SKM-1 treated with dmso at 0.1 percent for 144 hours (cell line): ENCODE results near the gene MINDY4B.

Experiments used
- DNase-seq: peaks from one replicate; lab custom pipeline; 2025; ENCODE audit not compliant: unreplicated experiment; lab: John Stamatoyannopoulos, UW

The MINDY4B gene

GRCh38 chr3:150848864-150849263 lies 56.4 kb downstream of the MINDY4B start:
- no peak for DNase-seq

GRCh38 chr3:150847433-150847832 lies 57.8 kb downstream of the MINDY4B start:
- DNase-seq: no peak

GRCh38 chr3:150844484-150844883 lies 60.8 kb downstream of the MINDY4B start:
- no peak for DNase-seq

DNA sequence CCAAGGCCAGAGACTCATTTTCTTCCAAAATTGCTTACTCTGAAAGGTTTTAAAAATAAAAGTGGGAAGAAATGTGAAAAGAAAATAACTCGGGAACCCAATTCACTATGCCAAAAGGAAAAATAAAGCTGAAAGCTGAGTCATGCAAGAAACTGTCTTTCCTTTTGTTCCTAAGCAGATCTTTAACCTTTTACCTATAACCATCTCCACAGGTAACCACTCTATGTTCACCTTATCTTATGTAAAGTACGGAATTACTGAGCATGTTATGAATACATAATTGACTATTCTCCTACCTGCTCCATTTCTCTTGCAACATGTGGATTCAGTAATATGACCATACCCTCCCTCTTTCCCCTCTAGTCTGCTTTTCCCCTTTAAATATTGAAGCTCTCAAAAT lies 62.0 kb downstream of the MINDY4B start:
- DNase-seq: no peak

- no peak for DNase-seq
Measured at GRCh38 chr3:150840802-150841515, 64.3 kb downstream of the MINDY4B start.

DNA sequence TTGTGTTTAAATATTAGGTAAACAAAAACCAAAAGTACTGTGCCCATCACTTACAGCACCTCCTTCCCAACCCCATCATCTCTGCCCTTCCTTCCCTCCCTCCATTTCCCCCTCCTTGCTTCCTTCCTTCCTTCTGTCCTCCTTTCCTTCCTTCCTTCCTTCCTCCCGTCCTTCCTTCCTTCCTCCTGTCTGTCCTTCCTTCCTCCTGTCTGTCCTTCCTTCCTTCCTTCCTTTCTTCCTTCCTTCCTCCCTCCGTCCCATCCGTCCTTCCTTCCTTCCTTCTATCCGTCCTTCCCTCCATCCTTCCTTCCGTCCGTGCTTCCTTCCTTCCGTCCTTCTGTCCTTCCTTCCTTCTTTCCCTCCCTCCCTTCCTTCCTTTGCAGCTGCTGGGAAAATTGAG lies 74.5 kb downstream of the MINDY4B start:
- no peak for DNase-seq

GRCh38 chr3:150830094-150830681 lies 75.1 kb downstream of the MINDY4B start:
- no peak for DNase-seq

DNA sequence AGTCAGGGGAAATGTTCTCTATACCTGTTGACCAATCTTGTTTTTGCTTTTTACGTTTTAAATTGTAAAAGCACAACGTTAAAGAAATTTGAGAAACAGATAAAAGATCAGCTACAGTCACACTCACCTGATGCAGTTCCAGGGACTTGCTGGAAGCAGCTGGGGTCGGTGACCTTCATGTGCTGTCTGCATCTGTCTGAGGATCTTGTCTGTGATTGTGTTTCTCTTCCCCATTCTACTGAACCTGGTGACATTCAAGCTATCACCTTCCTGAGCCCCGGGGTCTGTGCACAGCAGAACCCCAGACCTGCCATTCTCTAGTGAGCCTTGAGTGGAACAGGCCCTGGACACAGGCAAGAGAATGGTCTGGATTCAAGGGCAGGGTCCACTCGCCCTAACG lies 75.8 kb downstream of the MINDY4B start:
- no peak for DNase-seq

DNA sequence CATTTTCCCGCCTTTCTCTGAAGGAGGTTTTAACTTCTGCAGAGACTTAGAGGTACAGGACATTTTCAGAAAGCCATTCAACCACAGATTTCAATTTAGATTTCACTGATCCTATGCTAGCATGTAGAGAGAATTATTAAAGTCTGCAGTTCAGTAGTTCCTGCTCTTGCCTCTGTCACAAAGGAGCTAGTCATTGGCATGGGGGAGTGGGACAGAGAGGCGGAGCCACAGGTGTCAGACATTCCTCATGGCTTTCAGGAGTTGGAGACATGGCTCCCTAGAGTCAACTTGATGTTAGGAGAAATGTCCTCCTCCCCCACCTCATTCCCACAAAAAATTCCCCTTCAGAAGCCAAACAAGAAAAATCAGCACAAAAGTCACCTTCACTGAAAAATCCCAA lies 76.2 kb downstream of the MINDY4B start:
- no peak for DNase-seq

DNA sequence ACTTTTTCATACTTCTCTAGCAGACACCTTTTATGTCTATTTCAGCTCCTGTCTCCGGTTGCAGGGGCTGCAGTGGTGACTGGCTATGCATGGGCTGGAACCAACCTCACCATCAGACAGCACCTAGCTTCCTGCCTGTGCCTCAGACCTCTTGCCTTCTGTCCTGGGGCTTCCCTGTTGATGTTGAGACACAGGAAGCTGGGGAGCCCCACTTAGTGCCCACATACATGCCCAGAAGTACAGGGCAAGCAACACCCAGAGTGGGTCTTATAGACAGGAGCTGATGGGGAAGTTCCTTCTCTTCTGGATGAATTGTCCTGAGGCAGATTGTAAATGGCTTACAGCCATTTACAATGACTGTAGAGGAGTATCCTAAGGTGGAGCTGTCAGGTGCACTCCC lies 77.0 kb downstream of the MINDY4B start:
- DNase-seq: no peak

DNA sequence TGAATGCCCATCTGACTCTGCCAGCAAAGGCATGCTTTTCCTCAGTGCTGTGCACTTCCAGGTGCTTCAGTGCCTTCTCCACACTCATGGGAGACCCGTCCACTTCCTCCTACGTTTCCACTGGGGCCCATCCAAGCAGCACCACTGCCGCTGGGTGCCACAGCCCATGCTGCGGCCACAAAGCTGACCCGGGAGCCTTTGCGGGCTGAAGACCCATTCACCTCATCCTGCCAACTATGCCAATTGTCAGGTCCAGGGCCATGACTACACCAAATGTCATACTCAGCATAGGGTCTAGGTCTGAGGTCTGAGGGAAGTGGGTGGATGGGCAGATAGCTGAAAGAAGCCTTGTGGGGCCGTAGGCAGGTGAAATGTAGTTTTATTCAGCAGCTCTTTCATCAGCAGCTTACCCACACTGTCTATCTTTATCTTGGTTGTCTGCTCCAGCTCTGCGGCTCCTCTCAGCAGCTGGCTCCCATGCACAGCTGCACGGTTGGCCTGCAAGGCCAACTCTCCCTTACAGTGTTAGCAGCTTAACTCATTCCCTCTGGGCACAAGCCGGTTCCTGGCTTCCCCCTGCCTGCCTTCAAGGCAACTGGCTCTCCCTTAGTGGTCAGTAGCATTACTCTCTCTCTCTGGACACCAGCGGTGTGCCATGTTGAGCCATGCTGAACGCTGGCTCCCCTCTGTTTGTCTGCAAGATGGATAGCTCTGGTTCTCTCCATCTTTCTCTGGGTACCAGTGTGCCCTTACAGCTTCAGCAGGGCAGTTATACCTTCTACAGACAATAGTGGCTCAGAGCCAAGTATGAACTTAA lies 78.6 kb downstream of the MINDY4B start:
- no peak for DNase-seq

GRCh38 chr3:150825916-150826377 lies 79.3 kb downstream of the MINDY4B start:
- DNase-seq: no peak

DNA sequence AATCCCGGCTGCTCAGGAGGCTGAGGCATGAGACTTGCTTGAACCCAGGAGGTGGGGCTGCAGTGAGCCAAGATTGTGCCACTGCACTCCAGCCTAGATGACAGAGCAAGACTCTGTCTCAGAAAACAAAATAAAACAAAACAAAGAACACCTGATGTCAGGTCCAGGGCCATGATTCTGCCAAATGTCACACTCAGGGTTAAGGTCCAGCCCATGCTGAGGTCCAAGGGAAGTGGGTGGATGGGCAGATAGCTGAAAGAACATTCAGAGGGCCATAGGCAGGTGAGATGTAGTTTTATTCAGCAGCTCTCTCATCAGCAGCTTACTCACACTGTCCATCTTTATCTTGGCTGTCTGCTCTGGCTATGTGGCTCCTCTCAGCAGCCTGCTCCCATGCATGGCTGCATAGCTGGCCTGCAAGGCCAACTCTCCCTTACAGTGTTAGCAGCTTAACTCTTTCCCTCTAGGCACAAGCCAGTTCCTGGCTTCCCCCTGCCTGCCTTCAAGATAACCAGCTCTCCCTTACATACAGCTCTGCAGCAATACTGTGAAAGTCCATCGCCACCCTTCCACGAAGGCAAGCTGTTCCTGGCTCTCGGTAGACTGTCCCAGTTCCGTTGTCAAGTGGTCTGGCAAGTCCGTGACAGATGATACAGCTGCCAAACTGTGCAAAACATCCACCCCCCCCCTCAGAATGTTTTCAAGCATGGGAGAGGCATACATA lies 79.9 kb downstream of the MINDY4B start:
- no peak for DNase-seq

DNA sequence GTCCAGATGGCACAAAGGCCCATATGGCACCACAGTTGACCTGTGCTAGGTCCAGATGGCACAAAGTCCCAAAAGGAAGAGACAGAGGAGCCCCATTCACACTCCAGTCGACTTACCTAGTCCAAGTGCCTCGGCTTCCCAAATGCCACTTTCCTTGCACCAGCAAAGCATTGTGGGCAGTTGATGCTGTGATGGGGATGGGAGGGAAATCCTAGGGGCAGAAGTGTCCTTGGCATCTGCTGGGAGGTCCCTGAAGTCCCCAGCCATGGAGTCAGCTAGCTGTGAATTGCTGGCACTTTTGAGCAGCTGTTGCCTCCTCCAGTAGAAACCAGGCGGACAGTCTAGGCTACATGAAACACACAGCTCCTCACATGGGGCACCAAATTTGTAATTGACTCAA lies 82.0 kb downstream of the MINDY4B start:
- DNase-seq: no peak

DNA sequence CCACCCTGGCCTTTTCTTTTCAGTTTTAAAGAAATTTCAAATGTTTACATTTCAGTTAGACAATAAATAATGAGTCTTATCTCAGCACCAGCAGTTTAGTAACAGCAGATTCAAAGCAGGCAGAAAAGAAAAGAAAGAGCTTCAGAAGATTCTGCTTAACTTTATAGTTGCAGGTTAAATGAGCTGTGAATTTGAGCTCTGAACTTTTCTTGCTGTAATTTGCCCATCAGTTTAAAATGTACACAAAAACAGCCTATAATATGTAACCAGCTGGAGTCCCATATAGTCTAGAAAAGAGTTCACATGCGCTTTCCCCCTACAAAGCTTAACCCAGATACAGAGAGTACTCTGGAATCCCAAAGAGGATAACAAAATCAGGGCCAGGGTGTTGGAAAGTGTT lies 82.6 kb downstream of the MINDY4B start:
- DNase-seq: no peak
